Measurements from ENCODE around the gene MFN2.

The MFN2 gene

DNA sequence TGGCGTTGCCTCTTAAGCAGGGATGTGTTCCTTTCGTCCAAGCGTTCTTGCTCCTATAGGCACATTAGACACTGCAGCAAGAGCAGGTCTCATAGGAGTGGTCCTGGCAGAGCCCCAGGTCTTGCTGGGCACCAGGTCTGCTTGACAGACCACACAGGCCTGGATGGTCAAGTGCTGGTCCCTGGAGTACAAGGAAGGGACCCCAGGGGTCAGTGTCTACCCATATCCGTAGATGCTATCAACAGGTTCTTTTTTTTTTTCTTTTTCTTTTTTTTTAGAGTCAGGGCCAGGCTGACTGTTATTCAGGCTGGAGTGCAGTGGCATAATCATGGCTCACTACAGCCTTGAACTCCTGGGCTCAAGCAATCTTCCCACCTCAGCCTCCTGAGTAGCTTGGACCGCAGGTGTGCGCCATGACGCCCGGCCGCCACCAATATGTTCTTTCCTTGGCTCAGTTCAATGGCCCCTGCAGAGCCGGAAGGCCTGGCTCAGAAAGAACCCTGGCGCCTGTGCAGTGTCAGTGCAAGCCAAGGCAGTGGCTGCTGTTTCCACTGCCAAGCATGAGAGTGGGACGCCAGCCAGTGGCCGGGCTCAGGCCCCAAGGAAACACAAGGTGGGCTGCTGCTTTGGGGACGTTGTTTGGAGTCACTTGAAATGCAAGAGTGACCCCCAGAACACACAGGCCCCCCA is 72.9 kb downstream of the MFN2 start:
- no peak for DNase-seq

DNA sequence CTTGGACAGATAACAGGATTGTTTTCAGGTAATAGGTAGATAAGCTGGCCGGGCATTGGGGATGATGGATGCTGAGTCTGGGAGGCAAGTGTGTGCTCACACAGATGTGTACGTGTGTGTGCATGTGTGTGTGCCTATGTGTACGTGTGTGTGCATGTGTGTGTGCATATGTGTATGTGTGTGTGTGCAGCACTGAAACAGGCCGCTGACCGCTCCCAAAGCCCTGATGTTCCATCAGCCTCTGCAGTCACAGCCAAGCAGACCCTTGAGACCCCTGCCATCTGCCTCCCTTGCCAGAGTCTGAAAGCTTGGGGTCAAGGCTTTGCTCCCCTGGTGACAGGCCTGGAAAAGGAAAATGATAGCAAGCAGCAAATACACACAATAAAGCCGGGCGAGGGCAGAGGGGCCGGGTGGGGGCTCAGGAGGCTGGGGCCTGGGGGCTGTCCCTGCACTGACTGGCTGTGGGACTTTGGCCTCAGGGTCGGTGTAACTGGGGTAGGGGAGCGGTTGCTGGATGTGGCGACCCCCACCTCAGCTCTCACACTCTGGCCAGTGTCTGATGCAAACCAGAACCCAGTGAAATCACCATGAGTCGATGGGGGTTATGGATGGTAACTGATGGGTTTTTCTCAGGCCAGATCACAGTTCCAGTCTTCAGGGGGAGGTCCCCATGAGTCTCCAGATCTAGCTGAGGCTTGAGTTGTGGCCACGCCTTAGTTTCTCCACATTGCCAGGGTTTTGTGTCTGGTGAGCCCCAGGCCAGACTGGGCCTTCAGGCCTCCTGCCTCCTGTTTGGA is 73.7 kb downstream of the MFN2 start:
- DNase-seq, result no peak

DNA sequence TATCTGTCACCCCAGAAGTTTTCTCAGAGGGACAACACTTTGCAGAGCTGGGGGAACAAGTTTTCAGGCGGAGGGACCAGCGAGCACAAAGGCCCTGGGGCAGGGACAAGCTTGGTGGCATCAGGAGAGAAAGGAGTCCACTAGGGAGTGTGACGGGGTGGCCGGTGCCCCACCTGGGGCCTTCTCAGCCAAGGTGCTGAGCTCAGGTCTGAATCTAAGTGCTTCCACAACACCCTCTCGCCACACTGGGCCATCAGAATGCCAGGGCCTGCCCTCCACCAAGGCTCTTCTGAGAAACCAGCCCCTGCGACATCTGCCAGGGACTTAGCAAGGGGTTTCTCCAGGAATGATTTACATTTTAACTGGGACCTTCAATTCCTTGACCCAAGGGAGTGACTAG is 75.0 kb downstream of the MFN2 start:
- no peak for DNase-seq

DNA sequence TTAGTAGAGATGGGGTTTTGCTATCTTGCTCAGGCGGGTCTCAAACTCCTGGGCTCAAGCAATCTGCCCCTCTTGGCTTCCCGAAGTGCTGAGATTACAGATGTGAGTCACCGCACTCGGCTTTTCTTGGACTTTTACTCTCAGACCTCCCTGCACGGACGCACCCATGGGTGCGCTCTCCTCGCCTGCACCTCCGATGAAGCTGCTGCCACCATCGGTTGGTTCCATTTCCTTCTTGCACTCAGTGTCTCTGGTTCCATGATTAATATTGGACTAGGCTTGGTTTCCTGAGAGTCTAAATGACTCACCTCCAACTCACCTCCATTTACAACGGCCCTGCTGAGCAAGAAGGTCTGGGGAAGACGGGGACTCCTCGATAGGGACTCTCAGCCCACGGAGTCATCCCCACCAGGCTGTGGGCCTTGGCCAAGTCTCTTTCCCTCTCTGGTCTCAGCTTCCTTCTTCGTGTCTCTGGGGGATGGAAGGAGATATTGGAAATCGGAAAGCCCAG is 76.1 kb downstream of the MFN2 start:
- DNase-seq, result no peak

DNA sequence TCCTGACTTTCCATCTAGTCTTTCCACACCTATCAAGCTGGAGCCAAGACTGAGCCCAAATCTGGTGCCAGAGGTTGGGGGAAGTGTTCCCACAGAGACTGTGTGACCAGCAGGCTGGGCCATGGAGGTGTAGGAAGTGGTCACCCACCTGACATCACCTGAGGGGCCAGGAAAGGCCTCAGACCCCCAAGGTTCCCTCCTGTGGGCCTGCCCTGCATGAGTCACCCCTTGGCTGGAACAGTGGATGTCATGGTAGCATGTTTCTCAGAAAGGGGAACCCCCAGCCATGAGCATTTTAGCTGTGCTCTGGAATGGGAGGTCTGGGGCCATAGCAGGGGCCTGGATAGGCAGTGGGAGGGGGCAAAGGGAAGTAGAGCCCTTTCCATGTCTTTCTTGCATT is 77.1 kb downstream of the MFN2 start:
- no peak for DNase-seq

DNA sequence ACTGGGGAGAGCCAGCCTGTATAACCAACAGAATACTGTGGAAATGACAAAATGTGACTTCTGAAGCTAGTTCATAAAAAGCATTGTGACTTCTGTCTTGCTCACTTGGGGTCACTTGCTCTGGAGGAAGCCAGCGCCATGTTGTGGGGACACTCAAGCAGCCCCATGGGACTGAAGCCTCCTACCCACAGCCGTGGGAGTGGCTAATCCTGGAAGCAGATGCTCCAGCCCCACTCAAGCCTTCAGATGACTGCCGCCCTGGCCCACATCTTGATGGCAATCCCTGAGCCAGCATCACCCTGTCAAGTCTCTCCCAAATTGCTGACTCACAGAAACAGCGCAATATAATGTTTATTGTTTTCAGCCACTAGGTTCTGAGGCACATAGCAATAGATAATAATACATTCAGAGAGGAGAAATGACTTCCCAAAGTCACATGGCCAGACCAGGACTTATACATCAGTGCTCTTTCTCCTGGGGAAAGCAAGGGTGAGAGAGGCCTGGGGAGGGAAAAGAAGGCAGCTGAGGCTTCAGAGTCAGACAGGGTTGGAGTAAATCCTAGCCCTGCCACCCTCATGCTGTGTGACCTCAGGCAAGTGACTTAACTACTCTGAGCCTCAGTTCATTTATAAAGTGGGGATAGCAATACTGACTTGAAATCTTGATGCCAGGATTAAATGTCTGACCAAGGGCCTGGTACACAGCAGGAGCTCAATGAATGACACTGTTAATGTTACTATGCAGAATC is 77.9 kb downstream of the MFN2 start:
- DNase-seq, result no peak

DNA sequence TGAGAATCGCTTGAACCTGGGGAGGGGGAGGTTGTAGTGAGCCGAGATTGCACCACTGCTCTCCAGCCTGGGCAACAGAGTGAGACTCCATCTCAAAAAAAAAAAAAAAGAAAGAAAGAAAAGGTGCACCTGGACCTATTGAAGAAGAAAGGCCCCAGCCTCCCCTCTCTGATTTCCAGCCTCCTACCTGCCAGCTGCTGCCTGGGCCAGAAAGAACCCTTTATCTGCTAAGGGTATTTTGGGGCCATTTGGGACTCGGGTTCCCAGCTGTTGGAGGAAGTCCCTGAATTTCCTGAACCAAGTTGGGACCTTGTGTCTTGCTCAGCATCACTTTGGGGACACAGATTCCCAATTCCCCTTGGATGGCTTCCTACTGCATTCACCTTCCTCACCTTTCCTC is 79.0 kb downstream of the MFN2 start:
- DNase-seq, result no peak

DNA sequence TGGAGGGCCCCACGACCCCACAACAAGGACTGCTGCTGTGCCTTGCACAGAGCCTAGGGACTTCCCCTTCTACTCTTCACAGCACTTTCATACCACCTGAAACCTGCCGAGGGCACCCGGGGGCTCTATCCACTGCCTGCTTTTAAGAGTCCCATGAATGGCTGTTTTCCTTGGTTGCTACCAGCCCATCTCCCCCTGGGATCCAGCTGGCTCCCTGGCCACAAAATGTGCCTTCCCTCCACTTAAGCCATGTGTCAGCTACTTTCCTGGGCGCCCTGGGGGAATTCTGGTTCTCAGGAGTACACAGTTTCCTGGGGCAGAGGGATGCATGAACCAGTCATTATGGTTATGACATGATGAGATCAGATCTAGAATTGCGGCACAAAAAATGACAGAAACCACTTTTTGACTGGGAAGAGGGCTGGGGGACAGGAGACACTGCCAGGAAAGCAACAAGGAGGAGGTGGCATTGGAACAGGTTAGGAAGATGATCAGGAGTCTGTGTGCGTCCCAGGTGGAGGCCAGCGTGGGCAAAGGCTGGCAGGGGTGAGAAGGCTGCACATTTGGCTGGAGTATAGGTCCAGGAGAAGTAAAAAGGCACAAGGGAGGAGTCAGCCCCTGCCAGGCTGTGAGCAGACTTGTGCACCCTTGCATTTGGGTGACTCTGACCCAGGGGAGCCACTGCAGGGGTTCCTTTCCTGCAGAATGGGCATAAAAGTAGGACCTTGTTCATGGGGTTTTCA is 79.6 kb downstream of the MFN2 start:
- DNase-seq, result no peak

DNA sequence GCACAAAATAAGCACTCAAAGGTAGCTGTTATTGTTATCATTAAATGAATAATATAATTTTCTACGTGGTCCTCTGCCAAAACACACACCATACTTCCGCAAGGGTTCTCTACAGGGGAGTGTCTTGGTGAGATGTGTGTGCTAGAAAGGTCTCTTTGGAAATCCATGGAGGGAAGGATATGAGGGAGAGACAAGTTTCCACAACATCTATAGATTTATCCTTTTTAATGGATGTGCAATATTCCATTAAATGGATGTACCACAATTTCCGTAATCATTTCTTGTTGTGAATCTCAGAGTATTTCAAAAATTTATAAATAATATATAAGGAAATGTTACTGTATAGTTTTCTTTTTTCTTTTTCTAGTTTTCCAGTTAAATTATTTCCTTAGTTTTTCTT is 80.3 kb downstream of the MFN2 start:
- no peak for DNase-seq

Measured in CD4-positive, alpha-beta T cell treated with Interleukin-12 subunit alpha and Interleukin-12 subunit beta, for 1 hour (primary cell).